Natural killer cell (primary cell): ENCODE data around the gene PHACTR4. TPM values are rescaled to one million over a fixed set of nuclear protein-coding genes. Genes with fewer than 3 reads are reported as not detected.
"Not testable (repeated sequence)": the region's sequence is repeated elsewhere in the genome, so short reads cannot be mapped to it uniquely, and the experiment has no call there.

Experiments
- ATAC-seq, 3 donors: fragments of 150-1000 bp in 2 of 3; fragments of 200-7000 bp in 1 of 3; cut with Tn5 transposase; 1 replicate in 1 of 3; 2 replicates in 2 of 3; pipeline ENCODE4 v1.10.0; 2021; ENCODE audit warnings: mild to moderate bottlenecking in 2 of 3, moderate library complexity in 2 of 3
- DNase-seq, 2 donors: peaks; one replicate each; pipeline versions ENCODE4 v3.0.0 to v3.0.0-alpha.2; 2013 to 2021; ENCODE audit warnings: mixed read lengths in 1 of 2
- H3K27ac ChIP-seq: one replicate; pipeline ENCODE4 v1.5.1; 2013; ENCODE audit warnings: mild to moderate bottlenecking, low read length
- H3K27me3 ChIP-seq: one replicate; pipeline ENCODE4 v1.6.1; 2013; ENCODE audit warnings: low read length; ENCODE audit not compliant: control insufficient read depth, insufficient read depth
- H3K36me3 ChIP-seq: one replicate; pipeline ENCODE4 v1.6.1; 2013; ENCODE audit warnings: low read length; ENCODE audit not compliant: control insufficient read depth, insufficient read depth
- H3K4me1 ChIP-seq: one replicate; pipeline ENCODE4 v1.6.1; 2013; ENCODE audit warnings: low read length; ENCODE audit not compliant: control insufficient read depth, insufficient read depth
- H3K4me3 ChIP-seq: one replicate; pipeline ENCODE4 v1.5.1; 2013; ENCODE audit warnings: low read length
- H3K9me3 ChIP-seq: one replicate; pipeline ENCODE4 v1.6.1; 2013; ENCODE audit warnings: low read length; ENCODE audit not compliant: control insufficient read depth, insufficient read depth
- H3K27ac Mint-ChIP-seq, 2 donors: one replicate each; pipeline ENCODE4 v1.8.0; 2022; ENCODE audit warnings: mild to moderate bottlenecking in 2 of 2, mixed read lengths in 2 of 2, moderate library complexity in 1 of 2
- H3K27me3 Mint-ChIP-seq, 2 donors: one replicate each; pipeline ENCODE4 v1.8.0; 2022; ENCODE audit warnings: low read depth in 2 of 2, mixed read lengths in 2 of 2
- H3K36me3 Mint-ChIP-seq: one replicate; pipeline ENCODE4 v1.8.0; 2022; ENCODE audit warnings: mixed read lengths
- H3K4me1 Mint-ChIP-seq, 2 donors: one replicate each; pipeline ENCODE4 v1.8.0; 2022; ENCODE audit warnings: mixed read lengths in 2 of 2
- H3K4me3 Mint-ChIP-seq: one replicate; pipeline ENCODE4 v1.8.0; 2022; ENCODE audit warnings: mild to moderate bottlenecking, moderate library complexity, mixed read lengths
- H3K9me3 Mint-ChIP-seq, 2 donors: one replicate each; pipeline ENCODE4 v1.8.0; 2022; ENCODE audit warnings: mixed read lengths in 2 of 2
- CTCF ChIP-seq: fragments of 200-600 bp; IDR thresholded peaks from one replicate; pipeline ENCODE4 v1.8.0; 2022; ENCODE audit warnings: antibody characterized with exemption
- WGBS: methylation state at CpG from one replicate; pipeline ENCODE4 v1.1.7; 2013; ENCODE audit warnings: missing lambda C conversion rate; ENCODE audit not compliant: insufficient coverage; 5-methylcytosine and 5-hydroxymethylcytosine counted together
- intact Hi-C: fragments of 100-400 bp; cut with micrococcal nuclease; formaldehyde crosslinking; loops from one replicate; pipeline ENCODE4 v1.14.2; 2022
- total RNA-seq, 4 donors: library from RNA; stranded (reverse); fragments of 120-200 nt in 1 of 4; gene quantifications; one replicate each; pipeline versions ENCODE4 v1.2.3 to v1.2.4, GENCODE V29; 2013 to 2022

Gene PHACTR4
- total RNA-seq, 3 donors from 2014 or later (not counting 1 experiment from before 2014, with no cell fraction given): 35.2 to 50.9 (median 44.2) TPM

- H3K36me3 ChIP-seq: peaks cover 30% of the 10 kb centered on the region
- H3K4me1 Mint-ChIP-seq: no peaks in the 10 kb centered on the region
- H3K4me3 ChIP-seq: no peak overlapping the region
- ATAC-seq (no peak), DNase-seq (no peak)
- H3K4me1 ChIP-seq: no peaks in the 10 kb centered on the region
- no peak overlapping the region for H3K4me3 Mint-ChIP-seq
- H3K27me3 ChIP-seq: no peaks in the 10 kb centered on the region
- no peak for TF ChIP-seq CTCF
- no peaks in the 10 kb centered on the region for H3K9me3 Mint-ChIP-seq
- intact Hi-C loops: no loop called here
- no peaks in the 10 kb centered on the region for H3K9me3 ChIP-seq
- no peak overlapping the region for H3K27ac ChIP-seq
- H3K36me3 Mint-ChIP-seq: no peaks in the 10 kb centered on the region
- peak overlapping the region in 1 of 2 donors; percentile 48 for H3K27ac Mint-ChIP-seq
- 93% methylated on average over 6 of the region's 6 CpGs for WGBS
- H3K27me3 Mint-ChIP-seq: no peaks in the 10 kb centered on the region
Observed at GRCh38 chr1:28538286-28538685, 168.7 kb downstream of the PHACTR4 start.

- H3K36me3 Mint-ChIP-seq: no peaks in the 10 kb centered on the region
Observed at GRCh38 chr1:28540651-28541050, 171.1 kb downstream of the PHACTR4 start.

GRCh38 chr1:28541414-28542015 lies 172.0 kb downstream of the PHACTR4 start:
- H3K36me3 ChIP-seq: peaks cover 15% of the 10 kb centered on the region
- H3K36me3 Mint-ChIP-seq, ATAC-seq, H3K4me3 ChIP-seq, H3K27ac Mint-ChIP-seq, H3K27me3 ChIP-seq, H3K9me3 Mint-ChIP-seq, H3K4me1 ChIP-seq, intact Hi-C loops, DNase-seq, H3K4me1 Mint-ChIP-seq, H3K4me3 Mint-ChIP-seq, H3K27me3 Mint-ChIP-seq, H3K27ac ChIP-seq, H3K9me3 ChIP-seq: not testable (repeated sequence)
- WGBS: 96% methylated on average over 8 of the region's 8 CpGs

More at GRCh38 chr1:28540651-28541050, 171.1 kb downstream of the PHACTR4 start:
- no peaks in the 10 kb centered on the region for H3K4me1 ChIP-seq
- H3K27ac ChIP-seq: no peak overlapping the region
- H3K27me3 ChIP-seq: no peaks in the 10 kb centered on the region
- Mint-ChIP-seq H3K9me3 (no peaks in the 10 kb centered on the region), H3K27ac (no peak overlapping the region), H3K4me3 (no peak overlapping the region), H3K4me1 (no peaks in the 10 kb centered on the region), H3K27me3 (no peaks in the 10 kb centered on the region)
- DNase-seq (no peak), ATAC-seq (no peak)
- H3K36me3 ChIP-seq: peaks cover 23% of the 10 kb centered on the region
- intact Hi-C loops: no loop called here
- no peak for TF ChIP-seq CTCF
- H3K4me3 ChIP-seq: no peak overlapping the region
- no peaks in the 10 kb centered on the region for H3K9me3 ChIP-seq
- 96% methylated on average over 7 of the region's 7 CpGs for WGBS

- Histone ChIP-seq H3K9me3 (no peaks in the 10 kb centered on the region), H3K4me3 (no peak overlapping the region), H3K36me3 (no peaks in the 10 kb centered on the region), H3K27ac (no peak overlapping the region), H3K4me1 (no peaks in the 10 kb centered on the region), H3K27me3 (no peaks in the 10 kb centered on the region)
- H3K27me3 Mint-ChIP-seq: no peaks in the 10 kb centered on the region
- 96% methylated on average over 1 of the region's 4 CpGs for WGBS
- no peaks in the 10 kb centered on the region for H3K4me1 Mint-ChIP-seq
- no peak overlapping the region for H3K27ac Mint-ChIP-seq
- intact Hi-C loops: no loop called here
- ATAC-seq (no peak), DNase-seq (no peak)
- TF ChIP-seq CTCF: no peak
- H3K4me3 Mint-ChIP-seq: no peak overlapping the region
- no peaks in the 10 kb centered on the region for H3K9me3 Mint-ChIP-seq
- H3K36me3 Mint-ChIP-seq: no peaks in the 10 kb centered on the region
Observed at GRCh38 chr1:28545246-28545628, 175.7 kb downstream of the PHACTR4 start.
